Adrenal gland (tissue), 12 donors: ENCODE measurements around the gene AGRN. TPM values are rescaled to one million over a fixed set of nuclear protein-coding genes. Genes with fewer than 3 reads are reported as not detected.

Experiments
- DNase-seq, 7 donors: peaks; one replicate each; pipeline ENCODE4 v3.0.0-alpha.2; 2019 to 2020
- H3K27ac ChIP-seq, 5 donors: fragments of 200-600 bp; sonication (generic) in 4 of 5; 1 replicate in 3 of 5; 2 replicates in 2 of 5; pipeline versions ENCODE4 v1.5.1 to v1.8.0; 2016 to 2020; ENCODE audit warnings: mild to moderate bottlenecking in 1 of 5
- H3K27me3 ChIP-seq: fragments of 200-600 bp; 2 replicates; pipeline ENCODE4 v1.8.0; 2021
- H3K36me3 ChIP-seq, 2 donors: fragments of 200-600 bp; replicated peaks in 1 of 2; 1 replicate in 1 of 2; 2 replicates in 1 of 2; pipeline versions ENCODE4 v1.5.1 to v1.8.0; 2018 to 2022
- H3K4me1 ChIP-seq, 2 donors: fragments of 200-600 bp; replicated peaks in 1 of 2; 1 replicate in 1 of 2; 2 replicates in 1 of 2; pipeline versions ENCODE4 v1.5.1 to v1.8.0; 2018 to 2021
- H3K4me3 ChIP-seq, 4 donors: fragments of 200-600 bp; sonication (generic) in 3 of 4; one replicate each; pipeline ENCODE4 v1.5.1; 2016 to 2018
- H3K9me3 ChIP-seq, 3 donors: fragments of 200-600 bp; sonication (generic) in 1 of 3; replicated peaks in 1 of 3; 1 replicate in 2 of 3; 2 replicates in 1 of 3; pipeline versions ENCODE4 v1.5.1 to v1.8.0; 2016 to 2021
- CTCF ChIP-seq, 6 experiments: fragments of 450-650 bp in 4 of 6; fragments of 200-600 bp in 2 of 6; sonication (generic) in 1 of 6; IDR thresholded peaks; 1 replicate in 5 of 6; 2 replicates in 1 of 6; pipeline versions ENCODE4 v1.5.1 to v1.8.0; 2016 to 2021; ENCODE audit warnings: antibody characterized with exemption in 6 of 6, mild to moderate bottlenecking in 2 of 6, moderate library complexity in 1 of 6
- POLR2A ChIP-seq, 2 donors: fragments of 450-650 bp; IDR thresholded peaks; one replicate each; pipeline ENCODE4 v1.6.1; 2017; ENCODE audit warnings: antibody characterized with exemption in 2 of 2, mild to moderate bottlenecking in 2 of 2, moderate library complexity in 1 of 2
- WGBS, 4 donors: extraction: QIAGEN DNeasy Blood & Tissue Kit in 2 of 4; methylation state at CpG; one replicate each; pipeline versions ENCODE4 v1.1.5 to v1.1.7; 2013 to 2017; 5-methylcytosine and 5-hydroxymethylcytosine counted together
- intact Hi-C, 2 donors: fragments of 100-400 bp; cut with DNase I; formaldehyde crosslinking; loops; one replicate each; pipeline versions ENCODE4 v1.14.1 to v1.15.0; 2022 to 2023
- polyA plus RNA-seq, 3 donors: library from polyadenylated mRNA; stranded (reverse); fragments of 200-250 nt in 2 of 3; fragments of 350-450 nt in 1 of 3; fragmentation: Illumina TruSeq in 1 of 3; extraction: RNeasy Lipid Tissue Mini Kit (QIAGEN cat#74804) in 1 of 3; gene quantifications; one replicate each; pipeline ENCODE4 v1.2.3, GENCODE V29; 2013 to 2014
- total RNA-seq, 9 donors: library from RNA; depleted of rRNA in 4 of 9; stranded (reverse); fragments of >200 nt in 4 of 9; fragments of 120-200 nt in 1 of 9; fragmentation: NEBNext Ultra II Directional in 1 of 9; extraction: Animal tissue kit (Norgen Biotek cat#: 25700) in 1 of 9; gene quantifications; one replicate each; pipeline versions ENCODE4 v1.1.0 to v1.2.4, GENCODE V29; 2013 to 2023
- donor health status: healthy with polysubstance abuse.
- donor health status: Bipolar disorder and iron deficiency.
- donor health status: DM: yes; HTN: yes; CAD: no.
- donor health status: DM: no; HTN: no; CAD: no.
- donor health status: DM: no; HTN: no; CAD: no.
- donor health status: DM: yes; HTN: yes; CAD: no.

AGRN gene
- total and polyA plus RNA-seq, 12 donors = 2.2 to 27.8 (median 11.8) TPM

- TF ChIP-seq POLR2A (IDR thresholded peaks at IDR 0.05) (no peak), CTCF (IDR thresholded peaks at IDR 0.05) (no peak)
- Histone ChIP-seq H3K27ac (no peak overlapping the region), H3K27me3 (no peaks in the 10 kb centered on the region), H3K4me3 (no peak overlapping the region), H3K36me3 (no peaks in the 10 kb centered on the region), H3K9me3 (no peaks in the 10 kb centered on the region), H3K4me1 (no peaks in the 10 kb centered on the region)
- WGBS, 4 donors = 94 to 97% (median 95%) methylated on average over 11 to 20 of the region's 20 CpGs
- intact Hi-C loops = no loop called here
- DNase-seq = no peak
Measured at GRCh38 chr1:1046243-1046642, 26.3 kb downstream of the AGRN start.

GRCh38 chr1:1046767-1047166 lies 26.8 kb downstream of the AGRN start:
- intact Hi-C loops = no loop called here
- no peak for TF ChIP-seq POLR2A (IDR thresholded peaks at IDR 0.05)
- Histone ChIP-seq H3K4me1 (no peaks in the 10 kb centered on the region), H3K4me3 (no peak overlapping the region), H3K36me3 (no peaks in the 10 kb centered on the region), H3K27ac (no peak overlapping the region), H3K27me3 (no peaks in the 10 kb centered on the region), H3K9me3 (no peaks in the 10 kb centered on the region)
- 91 to 100% (median 92%) methylated on average over 3 to 26 of the region's 26 CpGs for WGBS, 4 donors
- DNase-seq = no peak

- 90 to 94% (median 92%) methylated on average over 11 to 19 of the region's 19 CpGs; no CpG with 5 or more reads in 1 of the 4 donors for WGBS, 4 donors
- no peak for DNase-seq
- Histone ChIP-seq H3K27ac (no peak overlapping the region), H3K27me3 (no peaks in the 10 kb centered on the region), H3K4me3 (no peak overlapping the region), H3K36me3 (no peaks in the 10 kb centered on the region), H3K9me3 (no peaks in the 10 kb centered on the region), H3K4me1 (no peaks in the 10 kb centered on the region)
- TF ChIP-seq CTCF (IDR thresholded peaks at IDR 0.05) = no peak
- no peak for TF ChIP-seq POLR2A (IDR thresholded peaks at IDR 0.05)
- intact Hi-C loops = no loop called here
Measured at GRCh38 chr1:1047407-1047806, 27.5 kb downstream of the AGRN start.

GRCh38 chr1:1047963-1048362 lies 28.0 kb downstream of the AGRN start:
- intact Hi-C loops = no loop called here
- Histone ChIP-seq H3K4me1 (no peaks in the 10 kb centered on the region), H3K27ac (no peak overlapping the region), H3K4me3 (no peak overlapping the region), H3K36me3 (no peaks in the 10 kb centered on the region), H3K27me3 (no peaks in the 10 kb centered on the region), H3K9me3 (no peaks in the 10 kb centered on the region)
- no peak for DNase-seq
- WGBS, 4 donors = 81 to 90% (median 86%) methylated on average over 2 to 25 of the region's 25 CpGs
- no peak for TF ChIP-seq CTCF (IDR thresholded peaks at IDR 0.05)
- TF ChIP-seq POLR2A (IDR thresholded peaks at IDR 0.05) = no peak

GRCh38 chr1:1048765-1049164 lies 28.8 kb downstream of the AGRN start:
- Histone ChIP-seq H3K27me3 (no peaks in the 10 kb centered on the region), H3K36me3 (no peaks in the 10 kb centered on the region), H3K27ac (no peak overlapping the region), H3K4me1 (no peaks in the 10 kb centered on the region), H3K4me3 (no peak overlapping the region), H3K9me3 (no peaks in the 10 kb centered on the region)
- intact Hi-C loops = no loop called here
- WGBS, 4 donors = 80 to 89% (median 85%) methylated on average over 11 to 25 of the region's 28 CpGs
- no peak for DNase-seq
- TF ChIP-seq CTCF (IDR thresholded peaks at IDR 0.05) (no peak), POLR2A (IDR thresholded peaks at IDR 0.05) (no peak)
